Peyer's patch (tissue), 4 donors: ENCODE results near the gene FHOD3.

ENCODE experiments used
- CTCF ChIP-seq, 6 experiments: fragments of 450-650 bp in 4 of 6; fragments of 200-600 bp in 2 of 6; sonication (generic) in 1 of 6; IDR thresholded peaks; one replicate each; pipeline ENCODE4 v1.5.1; 2017 to 2019; ENCODE audit warnings: antibody characterized with exemption in 6 of 6, mild to moderate bottlenecking in 3 of 6, moderate library complexity in 1 of 6
- POLR2A ChIP-seq, 2 donors: fragments of 450-650 bp; IDR thresholded peaks; one replicate each; pipeline ENCODE4 v1.5.1; 2017; ENCODE audit warnings: antibody characterized with exemption in 2 of 2, mild to moderate bottlenecking in 2 of 2, moderate library complexity in 2 of 2

GRCh38 chr18:36464126-36464651 lies 166.7 kb downstream of the FHOD3 start:
- TF ChIP-seq POLR2A (IDR thresholded peaks at IDR 0.05), result no peak
- TF ChIP-seq CTCF (IDR thresholded peaks at IDR 0.05), result no peak
